HG02981 (cell line): ENCODE results near the gene DCAF8L2.
"Not testable (repeated sequence)": the region's sequence is repeated elsewhere in the genome, so short reads cannot be mapped to it uniquely, and the experiment has no call there.

Experiments
- ATAC-seq: cut with Tn5 transposase; IDR thresholded peaks from one replicate; pipeline ENCODE4 v1.9.1; 2021; ENCODE audit warnings: mild to moderate bottlenecking, moderate library complexity; ENCODE audit not compliant: unreplicated experiment

The DCAF8L2 gene

DNA sequence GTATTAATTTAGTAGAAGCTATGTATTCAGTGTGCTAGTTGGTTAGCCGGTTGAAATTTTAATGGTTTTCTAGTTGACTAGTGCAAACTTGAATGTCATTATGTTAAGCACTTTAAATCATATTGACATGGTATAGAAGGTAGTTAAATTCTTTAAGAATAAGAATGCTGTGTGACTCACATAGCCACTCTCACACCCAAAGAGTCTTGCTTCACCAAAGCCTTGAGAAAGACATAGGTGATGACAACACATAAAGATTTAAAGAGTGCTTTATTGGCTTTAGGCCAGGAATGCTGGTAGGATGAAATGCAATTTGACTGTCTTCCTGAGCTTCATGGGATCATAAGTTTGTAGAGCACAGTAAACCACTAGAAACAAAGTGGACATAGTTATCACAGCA, 85.3 kb downstream of the DCAF8L2 start:
- ATAC-seq: no peak

DNA sequence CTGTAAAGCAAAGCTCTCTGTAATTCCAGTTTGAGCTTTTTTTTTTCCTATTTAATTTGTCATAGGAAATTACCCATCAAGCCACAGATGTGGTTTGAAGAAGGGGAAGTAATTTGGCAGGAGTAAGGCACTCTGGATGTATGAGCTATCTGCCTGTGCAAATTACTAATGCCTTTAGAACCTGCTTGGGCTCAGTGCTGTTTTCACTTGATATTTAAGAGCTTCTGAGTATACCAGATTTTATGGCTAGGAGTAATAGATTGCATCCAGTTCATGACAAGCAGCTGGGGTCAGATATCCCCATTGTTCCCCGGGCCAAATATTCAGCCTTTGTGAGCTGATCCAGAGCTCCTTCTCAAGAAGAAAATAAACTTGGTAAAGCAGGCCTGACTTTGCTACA, 89.1 kb downstream of the DCAF8L2 start:
- ATAC-seq: no peak

DNA sequence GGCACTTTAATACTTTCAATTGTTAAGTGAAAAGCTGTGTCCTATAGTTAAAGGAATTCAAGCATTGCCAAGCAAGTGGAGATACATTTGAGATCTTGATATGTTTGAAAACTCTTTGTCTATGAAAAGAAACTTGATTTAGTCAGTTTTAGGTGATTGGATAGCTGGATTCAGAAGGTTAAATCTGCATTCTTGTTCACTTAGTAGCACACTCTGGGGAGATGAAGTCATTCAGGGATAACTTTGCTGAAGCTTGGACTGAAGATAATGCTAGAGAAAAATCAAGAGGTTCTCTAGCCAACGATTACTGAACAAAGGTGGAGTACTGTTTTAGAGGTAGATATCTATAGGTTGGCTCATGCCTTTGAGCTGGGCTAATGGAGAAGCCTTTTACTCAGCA, 90.6 kb downstream of the DCAF8L2 start:
- ATAC-seq: no peak

DNA sequence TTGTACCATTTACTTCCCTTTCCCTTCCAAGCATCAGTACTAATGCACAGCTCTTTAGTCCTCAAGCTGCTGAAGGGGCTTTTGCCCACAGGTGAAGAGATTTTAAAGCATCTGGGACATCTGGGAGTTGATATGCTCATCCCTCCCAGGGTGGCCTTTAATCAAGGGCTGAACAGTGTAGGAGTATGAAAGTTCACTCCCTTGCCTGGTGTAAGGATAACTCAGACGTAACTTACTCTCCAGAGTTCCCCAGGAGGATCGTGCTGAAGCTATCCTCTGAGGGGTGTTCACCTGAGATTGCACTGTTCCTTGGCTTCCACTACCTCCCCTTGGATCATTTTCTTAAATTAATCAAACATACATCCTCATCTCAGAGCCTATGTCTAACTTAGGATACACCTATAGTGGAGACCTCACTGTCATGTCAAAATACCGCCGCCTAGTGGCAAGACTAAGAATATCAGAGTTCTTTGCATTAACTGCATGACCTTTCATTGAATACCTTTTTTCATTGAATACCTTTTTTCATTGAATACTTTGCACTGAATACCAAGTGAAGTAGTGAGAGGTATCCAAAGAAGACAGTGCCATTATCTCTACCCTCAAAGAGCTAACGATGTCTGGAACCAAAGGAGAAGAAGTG, 93.5 kb downstream of the DCAF8L2 start:
- not testable (repeated sequence) for ATAC-seq

DNA sequence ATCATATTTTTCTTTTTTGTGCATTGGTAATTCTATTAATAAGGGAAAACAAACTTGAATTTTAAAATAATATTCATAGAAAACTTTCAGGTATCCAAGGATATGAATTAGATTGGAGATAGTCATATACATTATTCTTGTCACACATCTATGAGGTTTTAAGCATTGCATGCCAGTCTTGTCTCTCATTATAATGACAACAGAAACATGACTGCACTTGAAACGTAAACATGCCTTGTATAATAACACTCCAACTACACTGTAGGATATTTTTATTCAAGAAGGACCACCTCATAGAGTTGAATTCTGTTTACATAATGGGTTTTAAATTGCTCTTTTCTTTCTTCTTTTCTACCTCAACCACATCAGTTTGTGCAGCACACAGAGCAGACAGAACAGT, 104.5 kb downstream of the DCAF8L2 start:
- no peak for ATAC-seq

DNA sequence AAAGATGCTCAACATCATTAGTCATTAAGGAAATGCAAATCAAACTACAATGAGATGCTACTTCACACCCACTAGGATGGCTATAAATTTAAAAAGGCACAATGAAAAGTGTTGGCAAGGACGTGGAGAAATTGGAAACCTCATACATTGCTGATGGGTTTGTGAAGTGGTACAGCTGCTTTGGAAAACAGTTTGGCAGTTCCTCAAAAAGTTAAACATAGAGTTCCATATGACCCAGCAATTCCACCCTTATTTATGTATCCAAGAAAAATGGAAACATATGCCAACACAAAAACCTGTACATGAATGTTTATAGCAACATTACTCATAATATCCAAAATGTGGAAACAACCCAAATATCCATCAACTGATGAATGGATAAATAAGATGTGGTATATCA, 116.4 kb downstream of the DCAF8L2 start:
- no peak for ATAC-seq

DNA sequence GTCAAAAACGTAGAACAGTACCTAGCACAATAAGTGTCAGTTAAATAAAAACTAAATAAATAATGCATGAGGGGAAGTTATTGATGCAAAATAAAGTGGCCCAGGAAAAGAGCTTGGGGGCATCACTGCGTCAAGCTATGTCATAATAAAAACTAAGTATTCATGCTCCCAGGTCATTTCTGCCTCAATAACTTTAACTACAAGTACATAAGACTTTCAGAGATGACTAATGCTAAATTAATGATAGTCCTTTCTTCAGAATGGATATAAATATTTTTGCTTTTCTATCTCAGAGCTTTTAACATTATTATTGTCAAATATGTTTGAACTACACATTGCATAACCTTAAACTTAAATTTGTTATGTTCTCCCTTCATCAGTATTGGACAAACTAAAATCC, 125.5 kb downstream of the DCAF8L2 start:
- no peak for ATAC-seq

DNA sequence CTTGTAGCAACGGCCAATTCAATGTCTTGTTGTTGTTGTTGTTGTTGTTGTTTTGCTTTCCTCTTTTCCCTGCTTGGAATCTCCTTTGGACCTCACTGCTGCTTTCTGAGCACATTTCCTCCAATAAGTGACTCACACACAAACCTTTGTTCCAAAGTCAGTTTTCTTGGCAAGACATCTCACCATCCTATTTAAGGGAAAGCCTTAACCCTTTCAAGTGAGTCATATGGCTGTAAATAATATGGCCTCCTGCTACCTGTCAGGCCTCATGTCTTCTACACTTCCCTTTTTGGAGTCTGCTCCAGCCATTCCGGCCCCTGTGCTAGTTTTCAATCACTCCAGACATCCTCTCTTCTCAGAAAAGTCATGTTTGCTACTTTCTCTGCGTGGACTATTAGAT, 138.1 kb downstream of the DCAF8L2 start:
- no peak for ATAC-seq

DNA sequence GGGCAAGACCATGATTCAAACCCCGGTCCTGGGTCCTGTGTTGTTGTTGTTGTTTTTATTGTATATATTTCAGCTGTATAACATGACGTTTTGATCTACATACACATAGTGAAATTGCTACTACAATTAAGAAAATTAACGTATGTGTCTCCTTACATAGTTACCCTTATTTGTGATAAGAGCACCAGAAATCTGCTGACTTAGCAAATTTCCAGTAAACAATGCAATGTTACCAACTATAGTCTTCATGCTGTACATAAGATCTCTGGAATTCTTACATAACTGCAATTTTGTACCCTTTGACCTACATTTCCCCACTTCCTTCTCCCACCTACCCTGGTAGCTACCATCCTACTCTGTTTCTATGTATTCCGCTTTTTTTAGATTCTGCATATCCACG, 141.8 kb downstream of the DCAF8L2 start:
- no peak for ATAC-seq

DNA sequence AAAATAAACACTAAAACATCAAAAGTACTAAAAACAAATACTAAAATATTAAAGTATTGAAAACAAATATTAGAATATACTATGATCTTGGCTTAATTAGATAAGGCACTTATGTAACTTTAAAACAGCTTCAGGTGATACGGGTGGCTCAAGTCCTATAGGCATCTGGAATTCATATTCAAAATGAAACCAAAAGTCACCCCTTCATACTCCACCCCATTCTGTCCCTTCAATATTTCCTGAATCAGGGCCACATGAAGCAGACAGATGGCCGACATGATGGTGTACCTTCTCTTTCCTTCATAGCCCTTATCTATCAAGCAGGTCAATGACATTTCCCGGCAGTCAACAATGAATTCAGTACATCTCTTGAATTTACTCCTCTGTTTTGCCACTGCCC, 145.8 kb downstream of the DCAF8L2 start:
- ATAC-seq: no peak

DNA sequence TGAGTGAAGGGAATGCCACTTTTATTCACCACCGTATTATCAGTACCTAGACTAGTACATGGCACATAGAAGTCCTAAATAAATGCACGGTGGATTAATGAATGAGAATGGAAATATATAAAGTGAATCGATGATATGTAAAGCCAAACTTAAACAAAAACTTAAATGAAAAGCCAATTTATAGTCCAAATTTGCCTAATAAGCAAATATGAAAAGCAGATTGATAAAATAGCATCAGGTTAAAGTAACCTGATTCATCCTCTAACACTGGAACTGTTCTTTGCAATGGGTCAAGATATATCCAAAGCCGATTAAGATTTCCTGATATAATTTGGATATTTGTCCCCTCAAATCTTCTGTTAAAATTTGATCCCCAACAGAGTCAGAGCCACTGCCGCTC, 150.8 kb downstream of the DCAF8L2 start:
- no peak for ATAC-seq

DNA sequence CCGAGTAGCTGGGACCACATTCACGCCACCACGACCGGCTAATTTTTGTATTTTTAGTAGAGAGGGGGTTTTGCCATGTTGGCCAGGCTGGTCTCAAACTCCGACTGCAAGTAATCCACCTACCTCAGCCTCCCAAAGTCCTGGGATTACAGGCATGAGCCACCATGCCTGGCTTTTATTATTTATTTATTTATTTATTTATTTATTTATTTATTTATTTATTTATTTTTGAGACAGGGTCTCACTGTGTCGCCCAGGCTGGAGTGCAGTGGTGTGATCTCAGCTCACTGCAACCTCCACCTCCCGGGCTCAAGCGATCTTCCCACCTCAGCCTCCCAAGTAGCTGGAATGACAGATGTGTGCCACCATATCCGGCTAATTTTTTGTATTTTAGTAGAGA, 153.4 kb downstream of the DCAF8L2 start:
- ATAC-seq: not testable (repeated sequence)

DNA sequence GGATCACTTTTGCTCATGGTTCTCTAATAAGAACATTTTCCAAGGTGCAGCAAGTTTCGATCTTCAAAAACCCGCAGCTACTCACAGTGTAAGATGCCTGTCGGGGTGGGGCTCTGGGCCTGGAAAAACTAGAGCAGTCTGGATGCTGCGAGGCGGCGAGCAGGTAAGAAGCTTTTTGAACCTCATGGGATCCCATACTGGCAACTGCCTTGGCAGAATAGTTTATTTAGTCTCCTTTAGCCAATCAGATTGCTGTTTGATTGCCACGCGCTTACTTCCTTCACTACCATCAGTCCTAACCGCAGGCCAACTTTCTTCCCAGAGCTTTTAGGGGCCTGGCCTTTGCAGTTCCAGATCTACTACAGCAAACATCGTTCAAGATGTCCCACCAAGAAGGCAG, 156.4 kb downstream of the DCAF8L2 start:
- ATAC-seq: no peak

DNA sequence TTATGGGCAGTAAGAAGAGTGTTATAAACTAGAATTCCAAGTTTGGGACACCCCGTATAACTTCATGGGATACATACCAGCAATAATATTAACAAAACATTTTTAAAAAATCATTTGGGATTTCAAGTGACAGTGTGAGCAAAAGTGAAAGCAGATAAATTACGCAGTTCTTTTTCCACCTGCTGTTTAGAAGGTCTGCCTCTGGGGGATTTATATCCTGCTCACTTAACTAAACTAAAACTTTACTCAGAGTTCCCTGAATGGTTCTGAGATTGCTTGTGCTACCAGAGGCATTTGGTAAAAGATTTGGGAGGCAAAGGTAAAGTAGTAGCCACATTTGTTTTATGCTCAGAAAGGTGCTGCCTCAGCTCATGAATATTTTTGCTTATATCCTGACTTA, 160.2 kb downstream of the DCAF8L2 start:
- ATAC-seq: not testable (repeated sequence)

DNA sequence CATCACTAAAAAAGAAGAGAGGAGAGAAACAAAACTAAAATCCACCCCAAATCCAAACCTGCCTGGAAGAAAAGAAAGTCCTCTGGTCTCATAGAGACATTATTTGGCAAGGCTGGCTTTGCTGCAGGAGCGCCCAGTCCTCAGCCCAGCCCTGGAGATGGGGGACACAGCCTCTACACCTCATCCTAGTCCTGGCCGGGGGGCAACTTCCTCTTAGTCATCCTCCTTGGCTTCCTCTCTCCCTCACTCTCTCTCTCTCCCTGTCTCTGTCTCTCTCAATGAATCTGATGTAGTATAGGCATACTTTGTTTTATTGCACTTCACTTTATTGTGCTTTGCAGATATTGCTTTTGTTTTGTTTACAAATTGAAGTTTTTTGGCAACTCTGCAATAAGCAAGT, 161.8 kb downstream of the DCAF8L2 start:
- ATAC-seq: no peak

DNA sequence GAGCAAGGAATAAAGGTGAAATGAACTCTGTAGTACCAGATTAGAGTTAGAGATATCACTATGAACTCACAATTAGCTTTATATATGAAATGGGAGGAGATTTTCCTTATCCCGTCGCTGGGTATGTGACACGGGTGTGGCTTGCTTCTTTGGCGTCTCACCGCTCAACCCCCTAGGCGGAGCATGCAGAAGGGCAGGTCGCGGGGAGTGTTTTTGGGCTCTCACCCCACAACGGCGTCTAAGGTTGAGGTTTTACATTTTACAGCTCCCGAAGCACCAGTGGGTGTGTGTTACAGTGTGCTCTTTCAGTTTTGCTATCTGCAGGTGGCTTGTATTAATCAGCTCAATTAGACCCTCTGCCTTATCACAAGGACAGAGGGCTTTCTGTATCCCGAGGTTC, 175.6 kb downstream of the DCAF8L2 start:
- no peak for ATAC-seq

DNA sequence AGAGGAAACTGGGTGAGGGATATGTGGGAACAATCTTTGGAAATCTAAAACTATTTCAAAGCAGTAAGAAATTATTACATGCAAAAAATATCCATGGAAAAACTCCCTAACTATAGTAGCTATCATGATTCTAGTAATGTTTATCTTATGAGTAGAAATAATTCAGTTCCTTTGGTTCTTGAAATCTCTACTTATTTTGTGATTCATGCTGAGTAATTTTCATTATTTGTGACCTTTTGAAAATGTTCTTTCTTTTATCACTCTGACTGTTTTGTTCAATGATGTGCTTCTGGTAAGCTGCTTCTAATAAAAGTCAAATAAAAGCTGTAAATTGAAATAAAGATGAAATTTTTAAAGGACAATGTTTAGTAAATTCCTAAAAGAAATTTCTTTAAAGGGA, 177.2 kb downstream of the DCAF8L2 start:
- no peak for ATAC-seq

DNA sequence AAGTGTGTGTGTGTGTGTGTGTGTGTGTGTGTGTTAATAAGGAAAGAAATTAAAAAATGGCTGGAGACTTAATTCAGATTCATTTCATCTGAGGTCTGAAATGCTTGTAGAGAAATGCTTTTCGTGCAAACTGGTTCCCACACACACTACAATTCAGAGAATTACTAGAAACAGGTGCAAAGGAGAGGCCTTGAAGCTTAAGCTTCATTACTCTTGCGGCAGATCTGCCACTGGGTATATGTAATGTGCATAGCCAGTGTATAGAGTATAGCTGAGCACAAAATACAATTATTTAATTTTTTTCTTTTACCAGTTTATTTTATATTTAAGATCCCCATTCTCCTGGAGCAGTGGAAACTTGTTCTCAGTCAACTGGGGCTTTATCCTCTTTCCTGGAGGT, 185.8 kb downstream of the DCAF8L2 start:
- ATAC-seq: no peak

DNA sequence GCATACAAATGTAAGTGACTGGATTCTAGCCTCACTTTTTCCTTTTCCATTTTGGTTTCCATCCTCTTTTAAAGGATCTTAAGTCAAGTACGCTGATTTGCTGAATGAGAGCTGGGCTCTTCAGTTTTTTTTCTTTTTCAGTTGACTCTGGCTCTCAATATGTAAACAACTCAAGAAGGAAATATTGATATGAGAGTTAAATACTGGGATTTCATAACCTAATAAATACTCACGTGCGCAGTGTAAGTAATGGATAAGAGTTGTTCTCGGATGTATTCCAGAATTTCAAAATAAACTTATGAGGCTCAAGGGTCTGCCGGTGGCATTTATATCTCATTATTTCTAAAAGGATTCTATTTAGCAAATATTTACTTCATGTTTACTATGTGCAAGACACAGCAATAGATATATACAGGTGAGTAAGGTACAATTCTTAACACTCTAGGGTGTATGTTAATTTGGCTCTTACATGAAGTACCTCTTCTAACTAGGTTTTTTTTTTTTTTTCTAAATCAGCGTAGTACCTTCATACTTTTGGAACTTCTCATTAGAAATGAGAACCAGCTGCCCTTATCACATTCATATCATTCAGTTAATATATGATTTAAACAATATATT, 206.6 kb downstream of the DCAF8L2 start:
- no peak for ATAC-seq

DNA sequence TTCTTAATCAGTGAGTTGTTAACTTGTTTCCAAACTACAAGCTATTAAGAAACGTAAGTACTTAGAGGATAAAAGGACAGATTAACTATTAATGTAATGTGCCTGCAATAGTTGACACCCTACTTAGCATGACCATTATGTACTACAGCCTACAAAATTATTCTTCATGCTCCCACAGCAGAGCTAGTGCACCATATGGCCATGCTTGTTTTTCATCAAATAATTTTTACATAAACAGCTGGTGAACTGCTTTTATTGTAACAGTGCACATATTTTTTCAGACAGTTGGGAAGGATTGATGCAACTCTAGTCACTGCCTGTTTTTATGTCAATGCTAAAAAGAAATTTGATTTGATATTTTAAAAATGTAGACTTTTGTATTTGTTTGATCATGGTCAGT, 207.4 kb downstream of the DCAF8L2 start:
- ATAC-seq: no peak
